NT2/D1 (cell line): Measurements from ENCODE around the gene KRTAP9-2.
"Not testable (repeated sequence)": the region's sequence is repeated elsewhere in the genome, so short reads cannot be mapped to it uniquely, and the experiment has no call there.

Source experiments
- DNase-seq: peaks from one replicate; pipeline ENCODE4 v3.0.0-alpha.2; 2011; ENCODE audit warnings: low read depth, low spot score
- H3K27me3 ChIP-seq: 2 replicates; pipeline ENCODE4 v1.6.0; 2011; ENCODE audit warnings: mild to moderate bottlenecking; ENCODE audit not compliant: insufficient read length, insufficient read depth
- H3K36me3 ChIP-seq: 2 replicates; pipeline ENCODE4 v1.6.1; 2011; ENCODE audit warnings: mild to moderate bottlenecking, low read length, mixed read lengths; ENCODE audit not compliant: insufficient read depth, insufficient read length
- H3K4me1 ChIP-seq: 2 replicates; pipeline ENCODE4 v1.5.1; 2011; ENCODE audit not compliant: insufficient read depth, insufficient read length
- H3K4me3 ChIP-seq: 2 replicates; pipeline ENCODE4 v1.5.1; 2011; ENCODE audit warnings: low read depth; ENCODE audit not compliant: insufficient read length
- H3K9ac ChIP-seq: 2 replicates; pipeline ENCODE4 v1.6.0; 2011; ENCODE audit warnings: low read depth; ENCODE audit not compliant: insufficient read length
- H3K9me3 ChIP-seq: 2 replicates; pipeline ENCODE4 v1.5.1; 2011; ENCODE audit warnings: mild to moderate bottlenecking, low read length; ENCODE audit not compliant: insufficient read depth
- SUZ12 ChIP-seq: IDR thresholded peaks from 2 replicates; pipeline ENCODE4 v1.6.1; 2011; ENCODE audit not compliant: insufficient read length, insufficient read depth; ENCODE audit errors: extremely low read depth
- YY1 ChIP-seq: IDR thresholded peaks from 2 replicates; pipeline ENCODE4 v1.6.1; 2011; ENCODE audit not compliant: insufficient read length, insufficient read depth
- ZNF274 ChIP-seq: IDR thresholded peaks from 2 replicates; pipeline ENCODE4 v1.6.1; 2011; ENCODE audit warnings: mild to moderate bottlenecking, low read depth, low read length

Gene KRTAP9-2

DNA sequence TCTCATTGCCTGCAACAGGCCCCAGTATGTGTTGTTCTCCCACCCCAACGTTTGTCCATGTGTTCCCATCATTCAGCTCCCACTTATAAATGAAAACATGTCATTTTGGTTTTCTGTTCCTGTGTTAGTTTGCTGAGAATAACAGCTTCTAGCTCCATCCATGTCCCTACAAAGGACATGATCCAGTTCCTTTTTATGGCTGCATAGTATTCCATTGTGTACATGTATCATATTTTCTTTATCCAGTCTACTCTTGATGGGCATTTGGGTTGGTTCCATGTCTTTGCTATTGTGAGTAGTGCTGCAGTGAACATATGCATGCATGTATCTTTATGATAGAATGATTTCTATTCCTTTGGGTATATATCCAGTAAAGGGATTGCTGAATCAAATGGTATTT is 10.8 kb upstream of the KRTAP9-2 start:
- Histone ChIP-seq H3K4me3 (no peak overlapping the region), H3K9ac (no peak overlapping the region), H3K9me3 (no peaks in the 10 kb centered on the region), H3K36me3 (no peaks in the 10 kb centered on the region), H3K27me3 (no peaks in the 10 kb centered on the region), H3K4me1 (no peaks in the 10 kb centered on the region)
- no peak for DNase-seq
- no peak for TF ChIP-seq YY1
- no peak for TF ChIP-seq SUZ12
- no peak for TF ChIP-seq ZNF274

GRCh38 chr17:41223821-41224220 is 2.6 kb upstream of the KRTAP9-2 start:
- H3K36me3 ChIP-seq, result no peaks in the 10 kb centered on the region
- H3K4me3 ChIP-seq, result no peak overlapping the region
- H3K27me3 ChIP-seq, result no peaks in the 10 kb centered on the region
- no peaks in the 10 kb centered on the region for H3K4me1 ChIP-seq
- no peak overlapping the region for H3K9ac ChIP-seq
- TF ChIP-seq SUZ12 (no peak), YY1 (no peak), ZNF274 (no peak)
- no peak for DNase-seq
- H3K9me3 ChIP-seq, result no peaks in the 10 kb centered on the region

- no peaks in the 10 kb centered on the region for H3K27me3 ChIP-seq
- H3K4me3 ChIP-seq, result no peak overlapping the region
- no peak for TF ChIP-seq YY1
- H3K9ac ChIP-seq, result no peak overlapping the region
- no peaks in the 10 kb centered on the region for H3K4me1 ChIP-seq
- no peak for DNase-seq
- no peaks in the 10 kb centered on the region for H3K36me3 ChIP-seq
- H3K9me3 ChIP-seq, result no peaks in the 10 kb centered on the region
Observed at GRCh38 chr17:41226051-41226450, 397 bp upstream of the KRTAP9-2 start.

GRCh38 chr17:41230094-41230493 is 3.6 kb downstream of the KRTAP9-2 start:
- TF ChIP-seq ZNF274 (no peak), SUZ12 (no peak), YY1 (no peak)
- Histone ChIP-seq H3K9ac (no peak overlapping the region), H3K27me3 (no peaks in the 10 kb centered on the region), H3K9me3 (no peaks in the 10 kb centered on the region), H3K4me3 (no peak overlapping the region), H3K4me1 (no peaks in the 10 kb centered on the region), H3K36me3 (no peaks in the 10 kb centered on the region)
- DNase-seq, result no peak

GRCh38 chr17:41231731-41232130 is 5.3 kb downstream of the KRTAP9-2 start:
- H3K27me3 ChIP-seq, result no peaks in the 10 kb centered on the region
- TF ChIP-seq ZNF274 (no peak), SUZ12 (no peak)
- no peak for DNase-seq

DNA sequence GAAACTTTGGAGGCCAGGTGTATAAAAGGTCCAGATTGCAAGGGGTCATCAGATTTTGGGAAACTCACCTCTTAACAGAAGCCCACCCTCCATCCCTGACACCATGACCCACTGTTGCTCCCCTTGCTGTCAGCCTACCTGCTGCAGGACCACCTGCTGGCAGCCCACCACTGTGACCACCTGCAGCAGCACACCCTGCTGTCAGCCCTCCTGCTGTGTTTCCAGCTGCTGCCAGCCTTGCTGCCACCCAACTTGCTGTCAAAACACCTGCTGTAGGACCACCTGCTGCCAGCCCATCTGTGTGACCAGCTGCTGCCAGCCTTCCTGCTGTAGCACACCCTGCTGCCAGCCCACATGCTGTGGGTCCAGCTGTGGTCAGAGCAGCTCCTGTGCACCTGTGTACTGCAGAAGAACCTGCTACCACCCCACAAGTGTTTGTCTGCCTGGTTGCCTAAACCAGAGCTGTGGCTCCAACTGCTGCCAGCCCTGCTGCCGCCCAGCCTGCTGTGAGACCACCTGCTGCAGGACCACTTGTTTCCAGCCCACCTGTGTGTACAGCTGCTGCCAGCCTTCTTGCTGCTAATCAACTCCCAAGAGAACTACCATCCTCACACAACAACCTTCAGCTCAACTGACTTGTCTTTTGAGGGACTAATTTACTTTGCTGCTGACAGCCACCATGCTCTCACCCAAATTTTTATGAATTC is 6.1 kb downstream of the KRTAP9-2 start, which contains the start of gene KRTAP9-3:
KRTAP9-3 (plus strand) TSS at position 51 of the 707 bp plus-strand sequence; CDS start at position 104, 53 bp downstream.
- DNase-seq, H3K27me3 ChIP-seq, H3K9me3 ChIP-seq, H3K9ac ChIP-seq, H3K4me1 ChIP-seq, H3K36me3 ChIP-seq, H3K4me3 ChIP-seq: not testable (repeated sequence)

More at GRCh38 chr17:41231731-41232130, 5.3 kb downstream of the KRTAP9-2 start:
- H3K36me3 ChIP-seq, result no peaks in the 10 kb centered on the region
- H3K9ac ChIP-seq, result no peak overlapping the region
- no peak overlapping the region for H3K4me3 ChIP-seq
- H3K9me3 ChIP-seq, result no peaks in the 10 kb centered on the region
- no peaks in the 10 kb centered on the region for H3K4me1 ChIP-seq

GRCh38 chr17:41237116-41237515 is 10.7 kb downstream of the KRTAP9-2 start:
- DNase-seq, H3K36me3 ChIP-seq, H3K9ac ChIP-seq, H3K27me3 ChIP-seq, H3K4me1 ChIP-seq, H3K4me3 ChIP-seq: not testable (repeated sequence)
- H3K9me3 ChIP-seq, result peaks cover 10% of the 10 kb centered on the region; the same call in 1 of the 2 replicates

- H3K4me3 ChIP-seq, H3K27me3 ChIP-seq, DNase-seq, H3K9ac ChIP-seq, H3K4me1 ChIP-seq, H3K36me3 ChIP-seq: not testable (repeated sequence)
- H3K9me3 ChIP-seq, result peaks cover 10% of the 10 kb centered on the region; the same call in 1 of the 2 replicates
Observed at GRCh38 chr17:41237949-41238437, 11.5 kb downstream of the KRTAP9-2 start, which contains the start of gene KRTAP9-8. TSS of gene KRTAP9-8 (plus strand) at chr17:41237999. CDS start at chr17:41238052, 53 bp downstream.

- not testable (repeated sequence) for H3K9me3 ChIP-seq, DNase-seq, H3K9ac ChIP-seq, H3K4me1 ChIP-seq, H3K4me3 ChIP-seq, H3K27me3 ChIP-seq, H3K36me3 ChIP-seq
Observed at GRCh38 chr17:41246995-41247787, 20.7 kb downstream of the KRTAP9-2 start.

- H3K9ac ChIP-seq, H3K9me3 ChIP-seq, H3K36me3 ChIP-seq, DNase-seq, H3K4me3 ChIP-seq, H3K4me1 ChIP-seq, H3K27me3 ChIP-seq: not testable (repeated sequence)
Observed at GRCh38 chr17:41249637-41250240, 23.3 kb downstream of the KRTAP9-2 start, which contains the start of gene KRTAP9-4. TSS of gene KRTAP9-4 (plus strand) at chr17:41249687. CDS start at chr17:41249721, 34 bp downstream.
